ENCODE measurements around the gene FAM210B. TPM values are rescaled to one million over a fixed set of nuclear protein-coding genes. Genes with fewer than 3 reads are reported as not detected.

The FAM210B gene
- total and polyA plus RNA-seq, 2 of the 13 experiments (the other 11 are each of a cell fraction or from before 2014, with no cell fraction given): 75.9 to 107 TPM

GRCh38 chr20:56360133-56360907 lies 1.5 kb downstream of the FAM210B start (continued):
- TF ChIP-seq ESRRA (CRISPR knock-in tag; IDR thresholded peaks at IDR 0.05; ENCODE audit: low read depth) (peak; percentile 38), ZNF768 (CRISPR knock-in tag; IDR thresholded peaks at IDR 0.05) (0 out of 2 replicates have a peak, but pooled peaks have one; percentile 43), GABPA (IDR thresholded peaks at IDR 0.05; ENCODE audit: low read depth, low read length) (no peak), GABPA (CRISPR knock-in tag; IDR thresholded peaks at IDR 0.05; ENCODE audit: low read depth) (no peak), MYNN (CRISPR knock-in tag; IDR thresholded peaks at IDR 0.05; ENCODE audit: low read depth) (no peak), JUND (CRISPR knock-in tag; IDR thresholded peaks at IDR 0.05) (no peak), ZNF432 (CRISPR knock-in tag; IDR thresholded peaks at IDR 0.05; ENCODE audit: borderline replicate concordance) (0 out of 2 replicates have a peak, but pooled peaks have one; percentile 17), ZSCAN20 (CRISPR knock-in tag; IDR thresholded peaks at IDR 0.05; ENCODE audit: borderline replicate concordance) (0 out of 2 replicates have a peak, but pooled peaks have one; percentile 18), ZNF143 (CRISPR knock-in tag; IDR thresholded peaks at IDR 0.05) (no peak), ZBTB43 (CRISPR knock-in tag; conservative IDR thresholded peaks at IDR 0.05) (peak; percentile 77; the same call in 1 of the 2 replicates), TBX2 (CRISPR knock-in tag; IDR thresholded peaks at IDR 0.05; ENCODE audit: borderline replicate concordance) (peak; percentile 74), ZNF891 (CRISPR knock-in tag; IDR thresholded peaks at IDR 0.05) (peak; percentile 92), NR3C1 (CRISPR knock-in tag; IDR thresholded peaks at IDR 0.05) (no peak), SP140L (CRISPR knock-in tag; IDR thresholded peaks at IDR 0.05; ENCODE audit: borderline replicate concordance) (no peak), REL (CRISPR knock-in tag; conservative IDR thresholded peaks at IDR 0.05) (no peak), ZNF543 (CRISPR knock-in tag; IDR thresholded peaks at IDR 0.05) (peak; percentile 35; the same call in 1 of the 2 replicates), ZNF7 (CRISPR knock-in tag; IDR thresholded peaks at IDR 0.05) (peak; percentile 55), RELA (CRISPR knock-in tag; IDR thresholded peaks at IDR 0.05) (no peak), ZNF713 (CRISPR knock-in tag; IDR thresholded peaks at IDR 0.05) (0 out of 2 replicates have a peak, but pooled peaks have one; percentile 23), ZKSCAN8 (CRISPR knock-in tag; IDR thresholded peaks at IDR 0.05; ENCODE audit: borderline replicate concordance) (peak; percentile 99), ZNF747 (CRISPR knock-in tag; IDR thresholded peaks at IDR 0.05; ENCODE audit: borderline replicate concordance) (peak; percentile 67; the same call in 1 of the 2 replicates), FOSL1 (CRISPR knock-in tag; IDR thresholded peaks at IDR 0.05; ENCODE audit: borderline replicate concordance) (no peak), ZNF547 (CRISPR knock-in tag; IDR thresholded peaks at IDR 0.05) (0 out of 2 replicates have a peak, but pooled peaks have one; percentile 4), ZNF781 (CRISPR knock-in tag; IDR thresholded peaks at IDR 0.05; ENCODE audit: borderline replicate concordance, not compliant biosample characterization) (peak; percentile 55), SP2 (CRISPR knock-in tag; IDR thresholded peaks at IDR 0.05) (0 out of 2 replicates have a peak, but pooled peaks have one; percentile 54)
